T follicular helper cell (primary cell): ENCODE results near the gene CHODL.

Source experiments
- DNase-seq: peaks from one replicate; pipeline ENCODE4 v3.0.0-alpha.2; 2020; ENCODE audit warnings: low read depth

Gene CHODL

GRCh38 chr21:18289876-18290275 lies 45.2 kb downstream of the CHODL start:
- DNase-seq, result no peak

GRCh38 chr21:18294100-18294499 lies 49.5 kb downstream of the CHODL start:
- no peak for DNase-seq

GRCh38 chr21:18298228-18298627 lies 53.6 kb downstream of the CHODL start:
- no peak for DNase-seq
